Sciatic nerve (tissue), 2 donors: ENCODE measurements around the gene CDC123. TPM values are rescaled to one million over a fixed set of nuclear protein-coding genes. Genes with fewer than 3 reads are reported as not detected.

ENCODE experiments used
- ATAC-seq: fragments of 200-7000 bp; cut with Tn5 transposase; one replicate; pipeline ENCODE4 v1.9.1; 2020; ENCODE audit warnings: mild to moderate bottlenecking, moderate library complexity
- DNase-seq: peaks from one replicate; pipeline ENCODE4 v3.0.0-alpha.2; 2020; ENCODE audit warnings: low spot score
- intact Hi-C: fragments of 100-400 bp; cut with DNase I; formaldehyde crosslinking; loops from one replicate; pipeline ENCODE4 v1.14.2; 2022
- total RNA-seq: library from RNA; stranded (reverse); fragmentation: NEBNext Ultra II Directional; extraction: Animal tissue kit (Norgen Biotek cat#: 25700); gene quantifications from one replicate; pipeline ENCODE4 v1.2.1, GENCODE V29; 2021
- donor health status: DM: no; HTN: no; CAD: no.
- donor health status: DM: no; HTN: no; CAD: no.

The CDC123 gene
- total RNA-seq, 1 donor from 2014 or later = 42.2 TPM

- intact Hi-C loops = no loop called here
- ATAC-seq = no peak
- no peak for DNase-seq
These were observed 8.6 kb upstream of the CDC123 start for GRCh38 chr10:12187321-12187905.

- DNase-seq = no peak
- intact Hi-C loops = no loop called here
- ATAC-seq = no peak
These were observed 7.3 kb upstream of the CDC123 start for GRCh38 chr10:12188656-12189055.

GRCh38 chr10:12189426-12189825 is 6.6 kb upstream of the CDC123 start:
- DNase-seq (no peak), ATAC-seq (no peak)
- intact Hi-C loops = no loop called here

- intact Hi-C loops = no loop called here
- DNase-seq (no peak), ATAC-seq (no peak)
These were observed 4.3 kb upstream of the CDC123 start for GRCh38 chr10:12191715-12192114.

GRCh38 chr10:12193193-12193592 is 2.8 kb upstream of the CDC123 start:
- intact Hi-C loops = no loop called here
- DNase-seq (no peak), ATAC-seq (no peak)

GRCh38 chr10:12194752-12195271 is 1.2 kb upstream of the CDC123 start:
- DNase-seq (peak; percentile 66), ATAC-seq (peak; percentile 72)
- intact Hi-C loops = no loop called here

- intact Hi-C loops = no loop called here
- DNase-seq = no peak
- ATAC-seq = peak; percentile 54
These were observed 746 bp upstream of the CDC123 start for GRCh38 chr10:12195281-12195602.

GRCh38 chr10:12196531-12197211 is 683 bp downstream of the CDC123 start:
- DNase-seq = no peak
- no peak for ATAC-seq
- intact Hi-C loops = no loop called here

- ATAC-seq (no peak), DNase-seq (no peak)
- intact Hi-C loops = no loop called here
These were observed 2.2 kb downstream of the CDC123 start for GRCh38 chr10:12198156-12198555.

GRCh38 chr10:12200850-12201249 is 4.9 kb downstream of the CDC123 start:
- intact Hi-C loops = no loop called here
- DNase-seq = no peak
- ATAC-seq = no peak

GRCh38 chr10:12201543-12201942 is 5.6 kb downstream of the CDC123 start:
- intact Hi-C loops = no loop called here
- DNase-seq (no peak), ATAC-seq (no peak)

- intact Hi-C loops = no loop called here
- no peak for DNase-seq
- ATAC-seq = no peak
These were observed 6.2 kb downstream of the CDC123 start for GRCh38 chr10:12202226-12202625.

- no peak for ATAC-seq
- DNase-seq = no peak
- intact Hi-C loops = no loop called here
These were observed 9.1 kb downstream of the CDC123 start for GRCh38 chr10:12205082-12205481.

GRCh38 chr10:12207114-12207513 is 11.1 kb downstream of the CDC123 start:
- intact Hi-C loops = no loop called here
- DNase-seq (no peak), ATAC-seq (no peak)

- no peak for DNase-seq
- intact Hi-C loops = no loop called here
- ATAC-seq = no peak
These were observed 12.5 kb downstream of the CDC123 start for GRCh38 chr10:12208460-12208859.

GRCh38 chr10:12212454-12212853 is 16.5 kb downstream of the CDC123 start:
- ATAC-seq (no peak), DNase-seq (no peak)
- intact Hi-C loops = no loop called here

- DNase-seq (no peak), ATAC-seq (no peak)
- intact Hi-C loops = no loop called here
These were observed 17.6 kb downstream of the CDC123 start for GRCh38 chr10:12213621-12214020.

GRCh38 chr10:12214093-12214492 is 18.1 kb downstream of the CDC123 start:
- intact Hi-C loops = no loop called here
- ATAC-seq (no peak), DNase-seq (no peak)

- no peak for DNase-seq
These were observed 18.8 kb downstream of the CDC123 start for GRCh38 chr10:12214763-12215218.

GRCh38 chr10:12218991-12219390 is 23.0 kb downstream of the CDC123 start:
- no peak for DNase-seq
- intact Hi-C loops = no loop called here
- ATAC-seq = no peak

More at GRCh38 chr10:12214763-12215218, 18.8 kb downstream of the CDC123 start:
- intact Hi-C loops = no loop called here
- ATAC-seq = peak; percentile 66
